GM12878 (cell line): ENCODE data around the gene TUBGCP2.

Experiments
- CEBPB ChIP-seq, 2 experiments: fragments of 150-350 bp in 1 of 2; IDR thresholded peaks; 2 replicates each; pipeline ENCODE4 v1.6.1; 2012 to 2014; ENCODE audit warnings: low read depth in 2 of 2, low read length in 2 of 2, borderline replicate concordance in 1 of 2, inconsistent platforms in 1 of 2
- EZH2 ChIP-seq: IDR thresholded peaks from 2 replicates; pipeline ENCODE4 v1.6.1; 2012; ENCODE audit warnings: low read depth, mild to moderate bottlenecking, control low read depth, inconsistent platforms, low read length, borderline replicate concordance; ENCODE audit not compliant: control insufficient read depth
- POLR2A ChIP-seq: IDR thresholded peaks from 2 replicates; pipeline ENCODE4 v1.6.1; 2011; ENCODE audit warnings: low read depth, mild to moderate bottlenecking, low read length
- POLR2AphosphoS5 ChIP-seq: IDR thresholded peaks from 2 replicates; pipeline ENCODE4 v1.6.1; 2011; ENCODE audit warnings: mild to moderate bottlenecking, low read length, inconsistent platforms
- RAD51 ChIP-seq: fragments of 450-650 bp; IDR thresholded peaks from 2 replicates; pipeline ENCODE4 v1.6.1; 2016; ENCODE audit warnings: moderate library complexity, mild to moderate bottlenecking, inconsistent platforms
- SMC3 ChIP-seq: IDR thresholded peaks from 2 replicates; pipeline ENCODE4 v1.6.1; 2011; ENCODE audit warnings: low read length, improper control_type of control experiment, borderline replicate concordance
- TF ChIP-seq, protein P1 (sequence below): fragments of 450-650 bp; IDR thresholded peaks from 2 replicates; pipeline ENCODE4 v1.6.1; 2017; ENCODE audit warnings: mild to moderate bottlenecking
- TF ChIP-seq, protein P2 (sequence below): IDR thresholded peaks from 2 replicates; pipeline ENCODE4 v1.6.1; 2012; ENCODE audit warnings: mild to moderate bottlenecking, low read depth, low read length

DNA sequence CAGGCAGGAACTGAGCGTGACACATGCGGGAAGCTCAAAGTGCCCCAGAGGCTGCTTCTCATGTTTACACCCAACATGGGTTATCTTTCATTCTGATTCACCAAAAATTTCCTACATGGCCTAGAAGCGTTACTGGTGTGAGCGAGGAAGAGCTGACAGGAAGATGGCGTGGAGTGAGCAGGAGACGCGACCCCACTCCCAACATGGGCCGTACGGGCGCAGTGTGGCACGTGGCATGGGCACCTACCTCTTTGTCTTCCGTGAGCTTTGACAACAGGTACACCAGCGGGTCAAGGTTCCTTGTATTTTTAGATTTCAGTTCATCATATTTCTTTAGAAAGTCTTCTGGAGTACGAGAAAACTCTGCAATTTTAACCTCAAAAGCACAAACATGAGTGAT, 8.9 kb downstream of the TUBGCP2 start:
- TF ChIP-seq, protein P1, sequence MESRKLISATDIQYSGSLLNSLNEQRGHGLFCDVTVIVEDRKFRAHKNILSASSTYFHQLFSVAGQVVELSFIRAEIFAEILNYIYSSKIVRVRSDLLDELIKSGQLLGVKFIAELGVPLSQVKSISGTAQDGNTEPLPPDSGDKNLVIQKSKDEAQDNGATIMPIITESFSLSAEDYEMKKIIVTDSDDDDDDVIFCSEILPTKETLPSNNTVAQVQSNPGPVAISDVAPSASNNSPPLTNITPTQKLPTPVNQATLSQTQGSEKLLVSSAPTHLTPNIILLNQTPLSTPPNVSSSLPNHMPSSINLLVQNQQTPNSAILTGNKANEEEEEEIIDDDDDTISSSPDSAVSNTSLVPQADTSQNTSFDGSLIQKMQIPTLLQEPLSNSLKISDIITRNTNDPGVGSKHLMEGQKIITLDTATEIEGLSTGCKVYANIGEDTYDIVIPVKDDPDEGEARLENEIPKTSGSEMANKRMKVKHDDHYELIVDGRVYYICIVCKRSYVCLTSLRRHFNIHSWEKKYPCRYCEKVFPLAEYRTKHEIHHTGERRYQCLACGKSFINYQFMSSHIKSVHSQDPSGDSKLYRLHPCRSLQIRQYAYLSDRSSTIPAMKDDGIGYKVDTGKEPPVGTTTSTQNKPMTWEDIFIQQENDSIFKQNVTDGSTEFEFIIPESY = no peak
- TF ChIP-seq POLR2A = no peak
- TF ChIP-seq EZH2 = no peak
- no peak for TF ChIP-seq SMC3
- TF ChIP-seq, protein P2, sequence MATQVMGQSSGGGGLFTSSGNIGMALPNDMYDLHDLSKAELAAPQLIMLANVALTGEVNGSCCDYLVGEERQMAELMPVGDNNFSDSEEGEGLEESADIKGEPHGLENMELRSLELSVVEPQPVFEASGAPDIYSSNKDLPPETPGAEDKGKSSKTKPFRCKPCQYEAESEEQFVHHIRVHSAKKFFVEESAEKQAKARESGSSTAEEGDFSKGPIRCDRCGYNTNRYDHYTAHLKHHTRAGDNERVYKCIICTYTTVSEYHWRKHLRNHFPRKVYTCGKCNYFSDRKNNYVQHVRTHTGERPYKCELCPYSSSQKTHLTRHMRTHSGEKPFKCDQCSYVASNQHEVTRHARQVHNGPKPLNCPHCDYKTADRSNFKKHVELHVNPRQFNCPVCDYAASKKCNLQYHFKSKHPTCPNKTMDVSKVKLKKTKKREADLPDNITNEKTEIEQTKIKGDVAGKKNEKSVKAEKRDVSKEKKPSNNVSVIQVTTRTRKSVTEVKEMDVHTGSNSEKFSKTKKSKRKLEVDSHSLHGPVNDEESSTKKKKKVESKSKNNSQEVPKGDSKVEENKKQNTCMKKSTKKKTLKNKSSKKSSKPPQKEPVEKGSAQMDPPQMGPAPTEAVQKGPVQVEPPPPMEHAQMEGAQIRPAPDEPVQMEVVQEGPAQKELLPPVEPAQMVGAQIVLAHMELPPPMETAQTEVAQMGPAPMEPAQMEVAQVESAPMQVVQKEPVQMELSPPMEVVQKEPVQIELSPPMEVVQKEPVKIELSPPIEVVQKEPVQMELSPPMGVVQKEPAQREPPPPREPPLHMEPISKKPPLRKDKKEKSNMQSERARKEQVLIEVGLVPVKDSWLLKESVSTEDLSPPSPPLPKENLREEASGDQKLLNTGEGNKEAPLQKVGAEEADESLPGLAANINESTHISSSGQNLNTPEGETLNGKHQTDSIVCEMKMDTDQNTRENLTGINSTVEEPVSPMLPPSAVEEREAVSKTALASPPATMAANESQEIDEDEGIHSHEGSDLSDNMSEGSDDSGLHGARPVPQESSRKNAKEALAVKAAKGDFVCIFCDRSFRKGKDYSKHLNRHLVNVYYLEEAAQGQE = no peak
- no peak for TF ChIP-seq RAD51
- no peak for TF ChIP-seq CEBPB (IDR thresholded peaks at IDR 0.05; ENCODE audit: borderline replicate concordance in 1 of 2, low read depth in 2 of 2, low read length in 2 of 2)
- TF ChIP-seq POLR2AphosphoS5 = no peak
